Muscle of leg (tissue), 11 donors: Measurements from ENCODE around the gene BATF3. TPM values are rescaled to one million over a fixed set of nuclear protein-coding genes. Genes with fewer than 3 reads are reported as not detected.

Experiments
- DNase-seq: peaks from one replicate; pipeline ENCODE4 v3.0.0; 2013
- H3K27ac ChIP-seq: one replicate; pipeline ENCODE4 v1.5.1; 2013; ENCODE audit warnings: mild to moderate bottlenecking, low read length, control low read depth
- H3K27me3 ChIP-seq: one replicate; pipeline ENCODE4 v1.6.1; 2013; ENCODE audit warnings: low read length; ENCODE audit not compliant: control insufficient read depth, insufficient read depth
- H3K36me3 ChIP-seq: one replicate; pipeline ENCODE4 v1.6.1; 2013; ENCODE audit warnings: low read length; ENCODE audit not compliant: control insufficient read depth, insufficient read depth
- H3K4me1 ChIP-seq: one replicate; pipeline ENCODE4 v1.6.1; 2013; ENCODE audit warnings: low read length; ENCODE audit not compliant: control insufficient read depth, insufficient read depth
- H3K4me3 ChIP-seq: one replicate; pipeline ENCODE4 v1.5.1; 2013; ENCODE audit warnings: low read length, control low read depth
- H3K9me3 ChIP-seq: replicated peaks from 2 replicates; pipeline ENCODE4 v1.6.1; 2013; ENCODE audit warnings: low read depth, low read length; ENCODE audit not compliant: control insufficient read depth
- WGBS: methylation state at CpG from one replicate; pipeline ENCODE4 v1.1.5; 2013; ENCODE audit warnings: missing lambda C conversion rate; ENCODE audit not compliant: insufficient coverage; 5-methylcytosine and 5-hydroxymethylcytosine counted together
- polyA plus RNA-seq, 8 donors: library from polyadenylated mRNA; unstranded; fragments of 120-200 nt; gene quantifications; one replicate each; pipeline versions ENCODE4 v1.2.1 to v1.2.3, GENCODE V29; 2013; ENCODE audit warnings: inconsistent platforms in 1 of 8, low replicate concordance in 1 of 8; ENCODE audit not compliant: insufficient read length in 8 of 8, insufficient read depth in 1 of 8
- total RNA-seq: library from RNA; stranded (reverse); fragments of 120-200 nt; gene quantifications from one replicate; pipeline ENCODE4 v1.2.4, GENCODE V29; 2013

The BATF3 gene
- total and polyA plus RNA-seq, 9 donors, result 1.5 to 2.3 (median 1.8) TPM

- Histone ChIP-seq H3K36me3 (no peaks in the 10 kb centered on the region), H3K4me1 (peaks cover 45% of the 10 kb centered on the region), H3K4me3 (no peak overlapping the region), H3K9me3 (peaks cover 8% of the 10 kb centered on the region), H3K27me3 (no peaks in the 10 kb centered on the region), H3K27ac (peak overlapping the region; percentile 83)
- 55% methylated on average over 2 of the region's 4 CpGs for WGBS
- DNase-seq, result peak; percentile 65
These were observed 61.0 kb downstream of the BATF3 start for GRCh38 chr1:212638492-212639151.

- Histone ChIP-seq H3K27me3 (no peaks in the 10 kb centered on the region), H3K4me3 (no peak overlapping the region), H3K4me1 (peaks cover 45% of the 10 kb centered on the region), H3K27ac (peak overlapping the region; percentile 83), H3K9me3 (peaks cover 8% of the 10 kb centered on the region), H3K36me3 (no peaks in the 10 kb centered on the region)
- 55% methylated on average over 5 of the region's 5 CpGs for WGBS
- no peak for DNase-seq
These were observed 61.7 kb downstream of the BATF3 start for GRCh38 chr1:212637902-212638301.

Other genes with a start within 250 kb of the BATF3 start
- gene ATF3, start 91.1 kb downstream of the BATF3 start, total RNA-seq, result 16.4 TPM
- 10 to 100 TPM in 7 of 8 donors, 1 to 10 TPM in 1; 7.1 to 59.1 (median 29.9) TPM for gene ATF3, start 91.1 kb downstream of the BATF3 start, polyA plus RNA-seq
- 35.2 TPM for gene NSL1, start 91.9 kb upstream of the BATF3 start, total RNA-seq
- 10 to 100 TPM; 26.1 to 34.9 (median 31.1) TPM for gene NSL1, start 91.9 kb upstream of the BATF3 start, polyA plus RNA-seq
- 10.7 TPM for gene TATDN3, start 92.1 kb upstream of the BATF3 start, total RNA-seq
- 10 to 100 TPM in 3 of 8 donors, 1 to 10 TPM in 5; 8.6 to 11.9 (median 10.0) TPM for gene TATDN3, start 92.1 kb upstream of the BATF3 start, polyA plus RNA-seq
- 0.44 TPM for gene SPATA45, start 147.8 kb upstream of the BATF3 start, total RNA-seq
- gene SPATA45, start 147.8 kb upstream of the BATF3 start, polyA plus RNA-seq, result not detected
- gene FLVCR1, start 158.4 kb upstream of the BATF3 start, total RNA-seq, result 8.4 TPM
- 1 to 10 TPM; 5.7 to 8.2 (median 6.0) TPM for gene FLVCR1, start 158.4 kb upstream of the BATF3 start, polyA plus RNA-seq